Measurements from ENCODE around the gene RNF114. TPM values are rescaled to one million over a fixed set of nuclear protein-coding genes. Genes with fewer than 3 reads are reported as not detected.
A peak's percentile ranks its signal among the peaks of the same experiment; 100 is the strongest.
"Not testable (repeated sequence)": the region's sequence is repeated elsewhere in the genome, so short reads cannot be mapped to it uniquely, and the experiment has no call there.

Gene RNF114
- total RNA-seq, 1 donor from 2014 or later: 60.1 TPM

DNA sequence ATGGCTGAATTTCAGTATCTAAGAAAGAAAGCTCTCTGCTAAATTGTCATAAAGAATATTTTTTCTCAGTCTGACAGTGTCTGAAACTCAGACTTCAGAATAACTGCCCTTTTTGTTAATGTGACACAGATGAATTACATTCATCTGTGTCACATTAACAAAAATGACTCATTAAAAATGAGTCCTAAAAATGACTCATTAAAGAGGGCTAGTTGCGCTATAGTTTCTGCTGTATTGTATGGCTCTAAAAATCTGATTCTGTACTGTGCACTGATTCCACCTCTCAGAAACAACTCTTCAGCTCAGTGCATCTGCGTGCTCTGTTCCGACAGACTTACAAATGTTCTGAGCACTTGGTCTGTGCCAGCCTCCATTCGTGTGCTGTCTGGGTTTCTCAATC is 15.0 kb downstream of the RNF114 start:
- Mint-ChIP-seq H3K4me1 (peaks cover 5% of the 10 kb centered on the region), H3K27ac (peak overlapping the region; percentile 66), H3K9me3 (no peaks in the 10 kb centered on the region), H3K4me3 (no peak overlapping the region), H3K36me3 (ENCODE audit: low read depth) (peaks cover 64% of the 10 kb centered on the region), H3K27me3 (no peaks in the 10 kb centered on the region)
- intact Hi-C loops (cut with micrococcal nuclease): no loop called here
- DNase-seq: no peak

DNA sequence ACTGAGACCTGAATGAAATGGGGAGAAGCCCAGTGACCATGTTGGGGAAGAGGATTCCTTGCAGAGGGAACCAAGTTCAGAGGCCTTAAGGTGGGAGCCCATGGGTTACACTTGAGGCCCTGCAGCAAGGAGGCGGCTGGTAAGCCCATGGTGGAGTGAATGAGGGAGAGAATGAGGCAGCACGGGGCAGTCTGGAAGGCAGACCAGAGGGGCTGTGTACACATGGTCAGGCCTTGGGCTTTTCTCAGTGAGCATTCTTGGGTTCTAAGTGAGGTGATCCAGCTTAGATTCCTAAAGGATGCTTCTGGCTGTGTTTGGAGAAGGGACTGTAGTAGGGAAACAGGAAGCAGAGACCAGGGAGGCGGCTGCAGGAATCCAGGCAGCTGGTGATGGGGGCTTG is 19.0 kb downstream of the RNF114 start:
- intact Hi-C loops (cut with micrococcal nuclease): no loop called here
- Mint-ChIP-seq H3K4me1 (peaks cover 1% of the 10 kb centered on the region), H3K27ac (no peak overlapping the region), H3K4me3 (no peak overlapping the region), H3K36me3 (ENCODE audit: low read depth) (peaks cover 50% of the 10 kb centered on the region), H3K27me3 (no peaks in the 10 kb centered on the region), H3K9me3 (no peaks in the 10 kb centered on the region)
- DNase-seq: no peak

DNA sequence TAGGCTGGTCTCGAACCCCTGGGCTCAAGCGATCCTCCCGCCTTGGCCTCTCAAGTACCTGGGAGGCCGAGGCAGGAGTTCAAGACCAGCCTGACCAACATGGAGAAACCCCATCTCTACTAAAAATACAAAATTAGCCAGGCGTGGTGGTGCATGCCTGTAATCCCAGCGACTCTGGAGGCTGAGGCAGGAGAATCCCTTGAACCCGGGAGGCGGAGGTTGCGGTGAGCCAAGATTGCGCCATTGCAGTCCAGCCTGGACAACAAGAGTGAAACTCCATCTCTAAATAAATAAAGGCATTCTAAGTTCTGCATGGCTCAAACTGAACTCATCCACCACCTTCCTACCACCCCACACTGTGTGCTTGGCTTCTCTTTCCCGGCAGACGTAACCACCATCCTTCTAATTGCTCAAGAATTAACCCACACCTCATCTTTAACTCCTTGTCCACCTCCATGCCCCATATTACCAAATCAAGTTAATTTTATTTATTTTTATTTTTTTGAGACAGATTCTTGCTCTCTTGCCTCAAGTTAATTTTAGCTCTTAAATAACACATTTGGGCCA is 19.7 kb downstream of the RNF114 start:
- DNase-seq; H3K4me1 Mint-ChIP-seq; intact Hi-C loops (cut with micrococcal nuclease); H3K27ac Mint-ChIP-seq; H3K9me3 Mint-ChIP-seq; H3K4me3 Mint-ChIP-seq; H3K27me3 Mint-ChIP-seq: not testable (repeated sequence)
- H3K36me3 Mint-ChIP-seq (ENCODE audit: low read depth): peaks cover 44% of the 10 kb centered on the region

DNA sequence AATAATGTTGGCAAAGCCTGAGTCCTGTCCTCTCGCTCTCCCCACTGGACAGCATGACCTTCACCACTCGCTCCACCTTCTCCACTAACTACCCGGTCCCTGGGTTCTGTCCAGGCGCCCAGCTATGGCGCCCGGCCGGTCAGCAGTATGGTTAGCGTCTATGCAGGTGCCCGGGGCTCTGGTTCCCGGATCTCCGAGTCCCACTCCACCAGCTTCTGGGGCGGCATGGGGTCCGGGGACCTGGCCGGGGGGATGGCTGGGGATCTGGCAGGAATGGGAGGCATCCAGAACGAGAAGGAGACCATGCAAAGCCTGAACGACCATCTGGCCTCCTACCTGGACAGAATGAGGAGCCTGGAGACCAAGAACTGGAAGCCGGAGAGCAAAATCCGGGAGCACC is 20.5 kb downstream of the RNF114 start:
- H3K9me3 Mint-ChIP-seq: no peaks in the 10 kb centered on the region
- no peak overlapping the region for H3K27ac Mint-ChIP-seq
- no peaks in the 10 kb centered on the region for H3K4me1 Mint-ChIP-seq
- H3K36me3 Mint-ChIP-seq (ENCODE audit: low read depth): peaks cover 40% of the 10 kb centered on the region
- intact Hi-C loops (cut with micrococcal nuclease): no loop called here
- H3K4me3 Mint-ChIP-seq: no peak overlapping the region
- no peak for DNase-seq
- no peaks in the 10 kb centered on the region for H3K27me3 Mint-ChIP-seq

DNA sequence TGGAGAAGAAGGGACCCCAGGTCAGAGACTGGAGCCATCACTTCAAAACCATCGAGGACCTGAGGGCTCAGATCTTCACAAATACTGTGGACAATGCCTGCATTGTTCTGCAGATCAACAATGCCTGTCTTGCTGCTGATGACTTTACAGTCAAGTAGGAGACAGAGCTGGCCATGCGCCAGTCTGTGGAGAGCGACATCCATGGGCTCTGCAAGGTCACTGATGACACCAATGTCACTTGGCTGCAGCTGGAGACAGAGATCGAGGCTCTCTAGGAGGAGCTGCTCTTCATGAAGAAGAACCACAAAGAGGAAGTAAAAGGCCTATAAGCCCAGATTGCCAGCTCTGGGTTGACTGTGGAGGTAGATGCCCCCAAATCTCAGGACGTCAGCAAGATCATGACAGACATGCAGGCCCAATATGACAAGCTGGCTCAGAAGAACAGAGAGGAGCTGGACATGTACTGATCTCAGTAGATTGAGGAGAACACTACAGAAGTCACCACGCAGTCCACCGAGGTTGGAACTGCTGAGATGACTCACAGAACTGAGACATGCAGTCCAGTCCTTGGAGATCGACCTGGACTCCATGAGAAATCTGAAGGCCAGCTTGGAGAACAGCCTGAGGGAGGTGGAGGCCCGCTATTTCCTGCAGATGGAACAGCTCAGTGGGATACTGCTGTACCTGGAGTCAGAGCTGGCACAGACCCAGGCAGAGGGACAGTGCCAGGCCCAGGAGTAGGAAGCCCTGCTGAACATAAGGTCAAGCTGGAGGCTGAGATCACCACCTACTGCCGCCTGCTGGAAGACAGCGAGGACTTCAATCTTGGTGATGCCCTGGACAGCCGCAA is 21.1 kb downstream of the RNF114 start:
- H3K27ac Mint-ChIP-seq: not testable (repeated sequence)

DNA sequence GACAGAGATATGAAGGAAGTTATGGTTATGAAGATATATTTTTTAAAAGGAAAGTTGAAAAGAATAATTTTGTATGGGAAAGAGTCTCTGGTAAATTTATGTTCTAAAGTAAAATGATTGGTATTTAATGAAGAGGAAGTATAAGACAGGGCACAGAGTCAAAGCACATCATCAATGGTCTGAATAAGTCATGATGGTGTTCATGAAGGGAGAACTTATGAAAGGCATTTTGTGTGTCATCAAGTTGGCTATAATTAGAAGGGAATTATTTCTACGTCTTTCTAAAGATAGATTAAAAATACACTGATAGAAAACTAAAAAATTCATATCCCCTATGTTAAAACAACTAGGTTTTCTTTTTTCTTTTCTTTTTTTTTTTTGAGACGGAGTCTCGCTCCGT is 25.2 kb downstream of the RNF114 start:
- H3K36me3 Mint-ChIP-seq (ENCODE audit: low read depth): peaks cover 18% of the 10 kb centered on the region
- no peaks in the 10 kb centered on the region for H3K27me3 Mint-ChIP-seq
- H3K27ac Mint-ChIP-seq: no peak overlapping the region
- no peak overlapping the region for H3K4me3 Mint-ChIP-seq
- H3K9me3 Mint-ChIP-seq: no peaks in the 10 kb centered on the region
- no peaks in the 10 kb centered on the region for H3K4me1 Mint-ChIP-seq
- intact Hi-C loops (cut with micrococcal nuclease): no loop called here
- no peak for DNase-seq

More for the DNA sequence above, 21.1 kb downstream of the RNF114 start:
- H3K4me3 Mint-ChIP-seq; DNase-seq; intact Hi-C loops (cut with micrococcal nuclease); H3K4me1 Mint-ChIP-seq; H3K27me3 Mint-ChIP-seq; H3K9me3 Mint-ChIP-seq: not testable (repeated sequence)
- H3K36me3 Mint-ChIP-seq (ENCODE audit: low read depth): peaks cover 35% of the 10 kb centered on the region

DNA sequence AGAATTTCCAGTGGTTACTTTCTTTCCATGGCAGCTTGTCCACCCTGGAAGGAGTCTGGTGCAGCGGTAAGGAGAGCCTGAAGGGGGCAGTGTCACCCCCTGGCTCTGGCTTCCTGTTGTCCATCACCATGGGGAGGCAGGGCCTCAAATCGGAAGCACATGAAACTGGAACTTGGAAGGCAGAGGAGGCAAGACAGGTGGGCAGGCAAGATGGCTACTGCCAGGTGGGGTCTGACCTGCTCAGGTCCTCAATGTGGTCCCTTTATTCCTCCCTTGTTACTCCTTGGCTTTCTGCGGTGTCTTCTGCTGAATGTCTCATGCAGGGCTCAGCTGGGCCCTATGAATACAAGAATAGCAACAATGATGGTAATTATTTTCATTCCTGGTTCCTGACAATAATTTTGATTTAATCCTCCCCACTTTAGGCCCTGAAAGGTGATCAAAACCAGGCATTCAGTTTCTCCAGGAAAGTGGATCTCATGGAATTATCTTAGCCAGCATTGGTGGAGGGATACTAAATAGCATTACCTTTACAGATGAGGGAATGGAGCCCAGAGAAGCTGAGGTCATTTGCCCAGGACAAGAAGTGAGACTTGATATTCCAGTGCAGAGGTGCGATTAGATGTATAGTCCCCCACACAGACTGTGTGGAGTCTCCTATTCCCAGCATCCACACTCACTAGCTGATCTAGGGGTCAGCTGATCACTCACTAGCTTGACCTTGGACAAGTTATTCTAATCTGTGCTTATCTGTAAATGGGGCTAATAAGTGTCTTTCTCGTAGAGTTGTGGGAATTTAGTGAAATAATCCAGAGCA is 29.0 kb downstream of the RNF114 start:
- H3K4me3 Mint-ChIP-seq: no peak overlapping the region
- H3K27ac Mint-ChIP-seq: no peak overlapping the region
- no peaks in the 10 kb centered on the region for H3K27me3 Mint-ChIP-seq
- H3K36me3 Mint-ChIP-seq (ENCODE audit: low read depth): peaks cover 2% of the 10 kb centered on the region
- DNase-seq: peak; percentile 75
- no peaks in the 10 kb centered on the region for H3K9me3 Mint-ChIP-seq
- no peaks in the 10 kb centered on the region for H3K4me1 Mint-ChIP-seq
- intact Hi-C loops (cut with micrococcal nuclease): no loop called here

DNA sequence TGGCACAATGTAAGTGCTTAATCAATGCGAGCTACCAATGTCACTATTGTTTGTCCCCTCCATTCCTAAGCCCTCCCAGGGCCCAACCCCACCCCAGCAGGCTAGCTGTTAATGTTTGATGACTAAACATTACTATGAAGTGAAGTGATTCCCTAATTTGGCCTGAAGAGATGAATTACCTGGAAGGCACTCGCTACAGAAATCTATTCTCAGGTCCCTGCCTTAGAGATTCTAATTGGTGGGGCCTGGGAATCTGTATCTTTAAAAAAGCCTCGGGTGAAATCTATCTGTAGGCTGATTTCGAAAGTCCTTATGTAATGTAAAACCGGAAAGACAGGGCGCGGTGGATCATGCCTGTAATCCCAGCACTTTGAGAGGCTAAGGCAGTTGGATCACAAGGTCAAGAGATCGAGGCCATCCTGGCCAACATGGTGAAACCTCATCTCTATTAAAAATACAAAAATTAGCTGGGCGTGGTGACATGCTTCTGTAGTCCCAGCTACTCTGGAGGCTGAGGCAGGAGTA is 29.6 kb downstream of the RNF114 start:
- no peak for DNase-seq
- H3K9me3 Mint-ChIP-seq: no peaks in the 10 kb centered on the region
- H3K27ac Mint-ChIP-seq: no peak overlapping the region
- H3K4me1 Mint-ChIP-seq: no peaks in the 10 kb centered on the region
- no peak overlapping the region for H3K4me3 Mint-ChIP-seq
- peaks cover 2% of the 10 kb centered on the region for H3K36me3 Mint-ChIP-seq (ENCODE audit: low read depth)
- intact Hi-C loops (cut with micrococcal nuclease): no loop called here
- H3K27me3 Mint-ChIP-seq: no peaks in the 10 kb centered on the region

DNA sequence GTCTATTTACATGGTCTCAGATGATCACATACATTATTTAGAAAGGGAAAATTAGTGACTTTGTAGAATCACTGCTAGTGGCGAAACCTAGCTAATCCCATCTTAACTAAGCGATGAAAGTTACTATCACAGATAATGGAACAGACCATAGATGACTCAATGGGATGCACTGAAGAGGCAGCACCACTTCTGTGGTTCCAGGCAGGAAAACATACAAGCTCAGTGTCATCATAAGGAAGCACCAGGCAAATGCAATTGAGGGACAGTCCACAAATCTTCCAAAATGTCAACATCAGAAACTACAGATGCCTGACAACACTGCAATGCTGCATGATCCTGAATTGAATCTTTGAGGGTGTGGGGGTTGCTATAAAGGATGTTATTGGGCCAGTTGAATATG is 30.7 kb downstream of the RNF114 start:
- no peak overlapping the region for H3K4me3 Mint-ChIP-seq
- no peak overlapping the region for H3K27ac Mint-ChIP-seq
- H3K36me3 Mint-ChIP-seq (ENCODE audit: low read depth): no peaks in the 10 kb centered on the region
- no peaks in the 10 kb centered on the region for H3K9me3 Mint-ChIP-seq
- H3K4me1 Mint-ChIP-seq: no peaks in the 10 kb centered on the region
- DNase-seq: no peak
- intact Hi-C loops (cut with micrococcal nuclease): no loop called here
- no peaks in the 10 kb centered on the region for H3K27me3 Mint-ChIP-seq

DNA sequence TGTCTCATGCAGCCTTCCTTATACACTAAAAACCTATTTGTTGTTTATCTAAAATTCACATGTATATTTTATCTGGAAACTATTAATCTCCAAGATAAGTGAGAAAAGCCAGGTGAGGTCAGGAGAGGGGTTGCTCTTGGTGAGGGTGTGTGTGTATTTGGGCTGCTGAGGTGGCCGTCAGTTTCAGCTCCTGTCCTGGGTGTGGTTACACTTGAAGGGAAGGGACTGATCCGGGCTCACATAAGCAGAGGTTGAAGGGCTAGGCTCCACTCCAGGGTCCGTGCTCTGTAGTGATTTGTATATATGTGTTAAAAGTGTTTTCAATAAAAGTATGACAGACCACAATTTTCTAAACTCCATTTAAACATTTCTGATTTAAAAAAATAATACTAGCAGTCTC is 33.0 kb downstream of the RNF114 start:
- Mint-ChIP-seq H3K4me3 (no peak overlapping the region), H3K36me3 (ENCODE audit: low read depth) (no peaks in the 10 kb centered on the region), H3K27ac (no peak overlapping the region), H3K4me1 (no peaks in the 10 kb centered on the region), H3K27me3 (no peaks in the 10 kb centered on the region), H3K9me3 (no peaks in the 10 kb centered on the region)
- intact Hi-C loops (cut with micrococcal nuclease): no loop called here
- no peak for DNase-seq

DNA sequence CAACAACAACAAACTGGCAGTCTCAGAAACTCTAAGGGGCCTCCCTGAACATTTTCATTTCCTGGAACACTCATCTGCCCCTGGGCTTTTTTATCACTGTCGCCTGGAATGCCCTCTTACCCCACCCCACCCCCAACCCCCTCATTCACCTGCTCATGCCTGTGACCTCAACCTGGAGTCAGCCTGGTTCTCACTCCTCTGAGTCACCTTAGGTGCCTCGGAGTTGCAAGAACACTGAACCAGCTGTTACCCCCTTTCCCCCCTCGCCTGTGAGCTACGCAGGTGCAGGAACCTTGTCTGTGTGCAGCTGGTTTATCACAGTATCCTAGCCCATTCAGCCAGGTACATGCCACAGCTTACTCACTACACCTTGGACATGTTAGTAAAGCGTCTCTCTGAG is 33.7 kb downstream of the RNF114 start:
- H3K27ac Mint-ChIP-seq: no peak overlapping the region
- H3K36me3 Mint-ChIP-seq (ENCODE audit: low read depth): no peaks in the 10 kb centered on the region
- intact Hi-C loops (cut with micrococcal nuclease): no loop called here
- no peaks in the 10 kb centered on the region for H3K9me3 Mint-ChIP-seq
- no peaks in the 10 kb centered on the region for H3K4me1 Mint-ChIP-seq
- H3K27me3 Mint-ChIP-seq: no peaks in the 10 kb centered on the region
- DNase-seq: no peak
- H3K4me3 Mint-ChIP-seq: no peak overlapping the region

DNA sequence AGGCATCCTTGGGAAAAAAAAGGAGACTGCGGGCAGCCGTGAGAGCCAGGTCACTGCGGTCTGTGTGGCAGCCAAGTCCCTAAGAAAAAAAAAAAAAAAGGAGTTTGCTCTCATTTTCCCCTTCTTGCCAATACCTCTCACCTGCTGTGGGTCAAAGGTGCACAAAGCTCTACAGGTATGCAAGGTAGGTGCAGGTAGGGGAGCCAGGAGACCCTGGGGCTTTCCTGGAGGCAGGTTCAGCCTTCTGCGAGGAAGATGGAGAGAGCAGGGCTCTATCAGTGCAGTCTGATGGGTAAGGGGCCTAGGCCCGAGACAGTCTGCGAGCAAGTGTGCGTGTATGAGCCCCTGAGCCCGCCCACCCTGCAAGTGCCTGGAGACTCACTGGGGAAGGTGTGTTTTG is 34.3 kb downstream of the RNF114 start:
- Mint-ChIP-seq H3K9me3 (no peaks in the 10 kb centered on the region), H3K4me1 (no peaks in the 10 kb centered on the region), H3K27me3 (no peaks in the 10 kb centered on the region), H3K36me3 (ENCODE audit: low read depth) (no peaks in the 10 kb centered on the region), H3K27ac (no peak overlapping the region), H3K4me3 (no peak overlapping the region)
- DNase-seq: no peak
- intact Hi-C loops (cut with micrococcal nuclease): no loop called here

DNA sequence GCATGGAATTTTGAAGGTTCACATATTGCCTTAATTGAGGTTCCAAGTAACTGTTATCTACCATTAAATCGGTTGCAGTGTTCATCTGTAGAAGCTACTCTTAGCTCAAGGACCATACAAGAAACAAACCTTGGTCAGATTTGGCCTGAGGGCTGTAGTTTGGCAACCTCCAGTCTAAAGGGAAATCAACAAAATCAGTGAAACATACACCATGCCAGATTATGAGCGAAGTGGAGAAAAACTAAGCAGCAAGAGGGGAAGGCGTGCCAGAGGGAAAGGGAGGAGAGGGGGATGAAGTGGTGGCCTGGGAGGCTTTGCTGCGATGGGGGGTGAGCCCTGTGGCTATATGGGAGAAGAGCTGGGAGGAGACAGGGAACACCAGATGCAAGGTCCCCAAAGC is 37.8 kb downstream of the RNF114 start:
- no peaks in the 10 kb centered on the region for H3K4me1 Mint-ChIP-seq
- no peak overlapping the region for H3K4me3 Mint-ChIP-seq
- peaks cover 6% of the 10 kb centered on the region for H3K27me3 Mint-ChIP-seq
- H3K36me3 Mint-ChIP-seq (ENCODE audit: low read depth): no peaks in the 10 kb centered on the region
- no peak overlapping the region for H3K27ac Mint-ChIP-seq
- no peak for DNase-seq
- intact Hi-C loops (cut with micrococcal nuclease): no loop called here
- no peaks in the 10 kb centered on the region for H3K9me3 Mint-ChIP-seq

DNA sequence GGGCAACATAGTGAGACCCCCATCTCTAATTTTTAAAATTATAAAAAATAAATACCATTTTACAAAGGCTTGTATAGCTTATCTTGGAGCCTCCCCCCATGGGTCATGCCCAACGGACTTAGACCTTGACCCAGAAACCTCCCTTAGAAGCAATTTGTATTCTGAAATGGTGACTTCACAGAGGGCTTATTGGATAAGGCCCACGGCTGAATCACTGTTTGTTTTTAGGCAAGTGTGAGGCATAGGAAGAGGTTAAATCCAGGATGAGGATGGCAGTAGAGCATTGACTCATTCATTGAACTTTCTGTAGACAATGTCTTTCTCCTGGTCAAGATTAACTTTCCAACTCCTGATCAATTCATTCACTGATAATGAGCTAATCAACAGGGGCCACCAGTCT is 40.3 kb downstream of the RNF114 start:
- Mint-ChIP-seq H3K27me3 (peaks cover 24% of the 10 kb centered on the region), H3K4me3 (no peak overlapping the region), H3K4me1 (no peaks in the 10 kb centered on the region), H3K27ac (no peak overlapping the region), H3K9me3 (no peaks in the 10 kb centered on the region), H3K36me3 (ENCODE audit: low read depth) (no peaks in the 10 kb centered on the region)
- no peak for DNase-seq
- intact Hi-C loops (cut with micrococcal nuclease): no loop called here
